Tibial artery (tissue), 4 donors: Measurements from ENCODE around the gene C6.
"Not testable (repeated sequence)": the region's sequence is repeated elsewhere in the genome, so short reads cannot be mapped to it uniquely, and the experiment has no call there.

Experiments used
- DNase-seq, 2 donors: peaks; one replicate each; pipeline ENCODE4 v3.0.0-alpha.2; 2019
- H3K27ac ChIP-seq, 2 donors: fragments of 200-600 bp; sonication (generic) in 1 of 2; 1 replicate in 1 of 2; 2 replicates in 1 of 2; pipeline ENCODE4 v1.5.1; 2018 to 2019; ENCODE audit warnings: mild to moderate bottlenecking in 1 of 2
- H3K27me3 ChIP-seq, 2 donors: fragments of 200-600 bp; sonication (generic) in 1 of 2; one replicate each; pipeline versions ENCODE4 v1.5.1 to v1.6.0; 2016 to 2019
- H3K36me3 ChIP-seq, 3 donors: fragments of 200-600 bp; sonication (generic) in 2 of 3; one replicate each; pipeline ENCODE4 v1.5.1; 2016 to 2019; ENCODE audit warnings: mild to moderate bottlenecking in 2 of 3
- H3K4me1 ChIP-seq, 4 donors: fragments of 200-600 bp; sonication (generic) in 2 of 4; 1 replicate in 3 of 4; 2 replicates in 1 of 4; pipeline ENCODE4 v1.5.1; 2016 to 2019
- H3K4me3 ChIP-seq, 2 donors: fragments of 200-600 bp; sonication (generic) in 1 of 2; 1 replicate in 1 of 2; 2 replicates in 1 of 2; pipeline ENCODE4 v1.5.1; 2018 to 2019; ENCODE audit warnings: mild to moderate bottlenecking in 2 of 2
- H3K9me3 ChIP-seq, 3 donors: fragments of 200-600 bp; sonication (generic) in 1 of 3; one replicate each; pipeline ENCODE4 v1.5.1; 2016 to 2019
- intact Hi-C: fragments of 100-400 bp; cut with DNase I; formaldehyde crosslinking; loops from one replicate; pipeline ENCODE4 v1.15.0; 2023; ENCODE audit warnings: low total_unique reads
- TF ChIP-seq, protein P1 (sequence below), 2 experiments: fragments of 200-600 bp in 1 of 2; fragments of 450-650 bp in 1 of 2; IDR thresholded peaks; one replicate each; pipeline ENCODE4 v1.5.1; 2017 to 2019; ENCODE audit warnings: antibody characterized with exemption in 2 of 2, mild to moderate bottlenecking in 1 of 2, moderate library complexity in 1 of 2

C6 gene

DNA sequence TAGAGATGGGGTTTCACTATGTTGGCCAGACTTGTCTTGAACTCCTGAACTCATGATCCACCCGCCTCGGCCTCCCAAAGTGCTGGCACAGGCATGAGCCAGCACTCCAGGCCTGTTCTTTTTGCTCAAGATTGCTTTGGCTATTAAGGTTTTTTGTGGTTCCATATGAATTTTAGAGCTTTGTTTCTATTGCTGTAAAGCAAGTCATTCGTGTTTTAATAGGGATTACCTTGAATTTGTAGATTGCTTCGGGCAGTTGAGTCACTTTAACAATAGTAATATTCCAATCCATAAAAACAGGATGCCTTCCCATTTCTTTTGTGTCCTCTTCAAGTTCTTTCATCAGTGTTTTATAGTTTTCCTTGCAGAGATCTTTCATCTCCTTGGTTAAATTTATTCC lies 22.1 kb downstream of the C6 start:
- no peak for DNase-seq
- Histone ChIP-seq H3K9me3 (no peaks in the 10 kb centered on the region), H3K36me3 (no peaks in the 10 kb centered on the region), H3K27ac (no peak overlapping the region), H3K27me3 (no peaks in the 10 kb centered on the region), H3K4me3 (no peak overlapping the region), H3K4me1 (peaks cover 0 to 40% (median 8%) of the 10 kb centered on the region in 4 donors)
- TF ChIP-seq, protein P1, sequence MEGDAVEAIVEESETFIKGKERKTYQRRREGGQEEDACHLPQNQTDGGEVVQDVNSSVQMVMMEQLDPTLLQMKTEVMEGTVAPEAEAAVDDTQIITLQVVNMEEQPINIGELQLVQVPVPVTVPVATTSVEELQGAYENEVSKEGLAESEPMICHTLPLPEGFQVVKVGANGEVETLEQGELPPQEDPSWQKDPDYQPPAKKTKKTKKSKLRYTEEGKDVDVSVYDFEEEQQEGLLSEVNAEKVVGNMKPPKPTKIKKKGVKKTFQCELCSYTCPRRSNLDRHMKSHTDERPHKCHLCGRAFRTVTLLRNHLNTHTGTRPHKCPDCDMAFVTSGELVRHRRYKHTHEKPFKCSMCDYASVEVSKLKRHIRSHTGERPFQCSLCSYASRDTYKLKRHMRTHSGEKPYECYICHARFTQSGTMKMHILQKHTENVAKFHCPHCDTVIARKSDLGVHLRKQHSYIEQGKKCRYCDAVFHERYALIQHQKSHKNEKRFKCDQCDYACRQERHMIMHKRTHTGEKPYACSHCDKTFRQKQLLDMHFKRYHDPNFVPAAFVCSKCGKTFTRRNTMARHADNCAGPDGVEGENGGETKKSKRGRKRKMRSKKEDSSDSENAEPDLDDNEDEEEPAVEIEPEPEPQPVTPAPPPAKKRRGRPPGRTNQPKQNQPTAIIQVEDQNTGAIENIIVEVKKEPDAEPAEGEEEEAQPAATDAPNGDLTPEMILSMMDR (IDR thresholded peaks at IDR 0.05): no peak
- intact Hi-C loops: no loop called here

DNA sequence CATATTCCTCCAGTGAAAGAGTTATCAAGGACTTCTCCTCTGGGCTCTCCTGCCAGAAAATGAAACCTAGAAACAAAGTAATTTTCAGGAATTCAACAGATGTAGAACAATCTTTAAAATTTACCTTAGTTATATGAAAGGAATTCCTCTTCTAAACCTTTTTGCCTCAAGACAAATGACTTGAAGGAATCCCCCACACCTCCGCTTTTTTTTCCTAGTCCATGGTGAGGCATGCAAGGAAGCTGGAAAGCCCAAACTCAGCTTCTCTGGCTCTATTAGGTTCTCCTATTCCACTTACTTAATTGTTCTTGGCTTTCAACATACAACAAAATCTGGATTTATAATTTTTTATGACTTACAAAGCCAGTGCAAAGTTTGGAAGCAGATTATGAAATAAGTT lies 27.2 kb downstream of the C6 start:
- Histone ChIP-seq H3K36me3 (no peaks in the 10 kb centered on the region), H3K4me1 (peaks cover 0 to 30% (median 0%) of the 10 kb centered on the region in 4 donors), H3K27ac (no peak overlapping the region), H3K27me3 (no peaks in the 10 kb centered on the region), H3K4me3 (no peak overlapping the region), H3K9me3 (no peaks in the 10 kb centered on the region)
- DNase-seq: no peak
- TF ChIP-seq, protein P1 (IDR thresholded peaks at IDR 0.05): no peak
- intact Hi-C loops: no loop called here

DNA sequence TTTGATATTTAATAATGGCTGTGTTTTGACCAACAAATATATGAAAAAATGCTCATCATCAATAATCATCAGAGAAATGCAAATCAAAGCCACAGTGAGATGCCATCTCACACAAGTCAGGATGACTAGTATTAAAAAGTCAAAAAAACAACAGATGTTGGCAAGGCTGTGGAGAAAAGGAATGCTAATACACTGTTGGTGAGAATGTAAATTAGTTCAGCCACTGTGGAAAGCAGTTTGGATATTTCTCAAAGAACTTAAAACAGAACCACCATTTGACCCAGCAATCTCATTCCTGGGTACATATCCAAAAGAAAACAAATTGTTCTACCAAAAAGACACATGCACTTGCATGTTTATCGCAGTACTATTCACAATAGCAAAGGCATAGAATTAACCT lies 30.0 kb downstream of the C6 start:
- H3K9me3 ChIP-seq, DNase-seq, H3K4me3 ChIP-seq, H3K36me3 ChIP-seq, H3K27me3 ChIP-seq, H3K27ac ChIP-seq, intact Hi-C loops: not testable (repeated sequence)
- peaks cover 0 to 30% (median 0%) of the 10 kb centered on the region in 4 donors for H3K4me1 ChIP-seq

DNA sequence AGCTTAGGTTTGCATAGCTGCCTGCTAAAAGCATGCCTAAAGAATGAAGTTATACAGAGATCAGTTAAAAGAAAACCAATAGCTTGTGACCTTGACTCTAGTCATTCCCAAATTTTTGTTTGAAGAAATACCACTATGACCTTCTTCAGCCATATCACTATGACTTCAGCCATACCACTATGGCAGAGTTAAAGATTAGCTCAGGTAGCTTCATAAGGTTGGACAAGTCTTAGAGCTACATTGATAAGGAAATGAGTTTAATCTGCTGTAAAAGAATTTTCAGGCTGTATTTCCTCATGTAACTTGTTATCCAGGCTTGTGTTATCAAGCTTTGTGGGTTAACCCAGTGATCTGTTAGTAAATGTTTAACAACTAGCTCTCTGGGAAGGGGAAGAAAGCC lies 30.7 kb downstream of the C6 start:
- peaks cover 0 to 30% (median 0%) of the 10 kb centered on the region in 4 donors for H3K4me1 ChIP-seq
- no peaks in the 10 kb centered on the region for H3K27me3 ChIP-seq
- TF ChIP-seq, protein P1 (IDR thresholded peaks at IDR 0.05): no peak
- H3K27ac ChIP-seq: no peak overlapping the region
- intact Hi-C loops: no loop called here
- H3K9me3 ChIP-seq: no peaks in the 10 kb centered on the region
- DNase-seq: no peak
- no peak overlapping the region for H3K4me3 ChIP-seq
- no peaks in the 10 kb centered on the region for H3K36me3 ChIP-seq

DNA sequence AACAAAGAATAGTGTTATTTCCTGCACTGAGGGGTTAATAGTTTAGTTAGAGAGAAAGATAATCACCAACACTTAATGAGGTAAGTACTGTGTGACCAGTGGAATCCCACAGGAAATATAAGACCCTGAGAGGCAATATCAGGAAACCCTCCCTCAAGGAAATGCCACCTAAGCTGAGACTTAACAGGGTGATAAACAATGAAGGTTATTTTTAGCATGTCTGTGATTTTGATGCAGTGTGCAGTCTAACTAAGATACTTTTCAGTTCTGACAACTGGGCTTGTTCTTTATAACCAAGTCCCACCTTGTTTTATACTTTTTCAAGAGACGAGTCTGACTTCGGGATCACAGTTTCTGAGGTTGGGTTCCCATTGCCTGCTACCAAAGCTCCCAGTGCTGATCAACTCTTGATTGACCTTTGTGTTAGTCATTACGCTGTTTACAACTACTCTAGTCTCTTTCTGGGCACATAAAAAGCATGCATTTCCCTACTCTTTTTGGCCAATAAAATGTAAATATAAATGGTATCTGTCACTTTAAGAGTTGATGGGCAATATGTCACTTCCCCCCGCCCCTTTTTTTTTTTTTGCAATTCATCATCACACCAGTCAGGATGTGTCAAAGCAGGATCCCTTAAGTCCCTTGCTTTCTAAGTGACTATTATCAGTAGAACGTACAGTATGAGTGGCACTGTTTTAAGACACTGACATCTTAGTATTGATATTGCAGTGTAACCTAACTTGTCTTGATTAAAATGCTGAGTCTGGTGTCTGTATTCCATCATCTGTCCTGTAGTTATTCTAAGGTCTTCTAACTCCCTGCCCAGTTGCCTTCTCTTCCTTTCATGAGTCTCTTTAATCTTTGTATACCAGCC lies 31.4 kb downstream of the C6 start:
- Histone ChIP-seq H3K36me3 (no peaks in the 10 kb centered on the region), H3K27ac (no peak overlapping the region), H3K4me1 (peaks cover 0 to 30% (median 0%) of the 10 kb centered on the region in 4 donors), H3K4me3 (no peak overlapping the region), H3K27me3 (no peaks in the 10 kb centered on the region), H3K9me3 (no peaks in the 10 kb centered on the region)
- DNase-seq: no peak
- TF ChIP-seq, protein P1 (IDR thresholded peaks at IDR 0.05): no peak
- intact Hi-C loops: no loop called here

DNA sequence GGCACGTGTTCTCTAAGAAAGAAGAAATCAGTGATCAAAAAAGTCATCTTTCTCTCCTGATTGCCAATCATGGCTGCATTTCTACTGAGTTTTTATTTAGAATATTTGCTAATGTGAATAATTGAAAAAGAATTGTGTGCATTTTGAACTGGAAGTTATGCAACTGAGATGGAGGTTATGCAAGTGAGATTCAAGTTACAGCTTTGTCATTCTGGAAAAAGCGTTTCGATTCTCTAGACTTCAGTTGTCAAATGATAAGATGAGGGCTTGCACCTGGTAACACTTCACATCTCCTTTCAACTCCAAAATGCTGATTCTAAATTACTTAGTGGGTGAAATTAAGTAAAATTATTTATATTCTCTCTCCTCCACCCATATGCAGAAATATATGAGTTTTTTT lies 36.4 kb downstream of the C6 start:
- no peaks in the 10 kb centered on the region for H3K36me3 ChIP-seq
- TF ChIP-seq, protein P1 (IDR thresholded peaks at IDR 0.05): no peak
- intact Hi-C loops: no loop called here
- no peak for DNase-seq
- peaks cover 0 to 5% (median 0%) of the 10 kb centered on the region in 4 donors for H3K4me1 ChIP-seq
- no peak overlapping the region for H3K4me3 ChIP-seq
- H3K9me3 ChIP-seq: no peaks in the 10 kb centered on the region
- no peaks in the 10 kb centered on the region for H3K27me3 ChIP-seq
- no peak overlapping the region for H3K27ac ChIP-seq
